Ectodermal cell (in vitro differentiated cells): Measurements from ENCODE around the gene OCRL.

Experiments
- H3K27ac ChIP-seq: 2 replicates; pipeline ENCODE4 v1.7.0; 2013; ENCODE audit warnings: mild to moderate bottlenecking, low read depth, low read length; ENCODE audit not compliant: insufficient read depth, poor library complexity, severe bottlenecking
- H3K27me3 ChIP-seq: 2 replicates; pipeline ENCODE4 v1.7.0; 2013; ENCODE audit warnings: mild to moderate bottlenecking, low read length; ENCODE audit not compliant: insufficient read depth, control insufficient read depth, poor library complexity, severe bottlenecking
- H3K36me3 ChIP-seq: one replicate; pipeline ENCODE4 v1.7.0; 2013; ENCODE audit warnings: low read length; ENCODE audit not compliant: control insufficient read depth, insufficient read depth
- H3K4me1 ChIP-seq: one replicate; pipeline ENCODE4 v1.7.0; 2013; ENCODE audit warnings: low read length; ENCODE audit not compliant: control insufficient read depth, insufficient read depth
- H3K4me3 ChIP-seq: 2 replicates; pipeline ENCODE4 v1.7.0; 2013; ENCODE audit warnings: low read depth, low read length, control low read depth; ENCODE audit not compliant: insufficient read depth
- H3K9me3 ChIP-seq: 2 replicates; pipeline ENCODE4 v1.7.0; 2013; ENCODE audit warnings: mild to moderate bottlenecking, low read length, moderate library complexity; ENCODE audit not compliant: control insufficient read depth
- WGBS, 2 experiments: methylation state at CpG; one replicate each; pipeline ENCODE4 v1.1.7; 2013; ENCODE audit warnings: missing lambda C conversion rate in 2 of 2; 5-methylcytosine and 5-hydroxymethylcytosine counted together

The OCRL gene

GRCh38 chrX:129577877-129578276 is 37.8 kb downstream of the OCRL start:
- Histone ChIP-seq H3K9me3 (no peaks in the 10 kb centered on the region), H3K4me3 (no peak overlapping the region), H3K36me3 (peaks cover 19% of the 10 kb centered on the region), H3K4me1 (no peaks in the 10 kb centered on the region), H3K27me3 (no peaks in the 10 kb centered on the region), H3K27ac (no peak overlapping the region)
- 100% methylated on average over 1 of the region's 1 CpG; no CpG with 5 or more reads in 1 of the 2 experiments for WGBS, 2 experiments

DNA sequence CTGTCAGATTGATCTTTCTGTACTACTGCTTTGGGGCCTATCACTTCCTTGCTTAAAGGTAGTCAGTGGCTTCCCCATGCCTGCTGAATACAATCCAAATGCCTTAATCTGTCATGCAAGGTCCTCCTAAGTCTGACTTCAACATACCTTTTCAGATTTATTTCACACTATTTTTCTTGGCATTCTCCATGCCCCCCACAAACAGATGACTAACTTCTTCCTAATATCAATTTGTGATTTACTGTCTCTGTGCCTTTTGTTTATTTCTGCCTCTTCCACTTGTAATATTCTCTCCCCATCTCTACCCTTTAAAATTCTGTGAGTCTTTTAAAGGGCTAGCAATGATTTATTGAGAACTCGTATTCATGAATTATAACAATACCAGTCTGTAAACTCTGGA is 41.8 kb downstream of the OCRL start:
- Histone ChIP-seq H3K9me3 (no peaks in the 10 kb centered on the region), H3K4me3 (no peak overlapping the region), H3K4me1 (no peaks in the 10 kb centered on the region), H3K36me3 (peaks cover 7% of the 10 kb centered on the region), H3K27ac (no peak overlapping the region), H3K27me3 (no peaks in the 10 kb centered on the region)
- 86 to 90% methylated on average over 1 of the region's 1 CpG for WGBS, 2 experiments

- Histone ChIP-seq H3K27ac (no peak overlapping the region), H3K9me3 (no peaks in the 10 kb centered on the region), H3K4me3 (no peak overlapping the region), H3K27me3 (no peaks in the 10 kb centered on the region), H3K36me3 (peaks cover 4% of the 10 kb centered on the region), H3K4me1 (no peaks in the 10 kb centered on the region)
- WGBS, 2 experiments: 96 to 100% methylated on average over 1 of the region's 1 CpG
Measured at GRCh38 chrX:129585167-129585566, 45.1 kb downstream of the OCRL start.

DNA sequence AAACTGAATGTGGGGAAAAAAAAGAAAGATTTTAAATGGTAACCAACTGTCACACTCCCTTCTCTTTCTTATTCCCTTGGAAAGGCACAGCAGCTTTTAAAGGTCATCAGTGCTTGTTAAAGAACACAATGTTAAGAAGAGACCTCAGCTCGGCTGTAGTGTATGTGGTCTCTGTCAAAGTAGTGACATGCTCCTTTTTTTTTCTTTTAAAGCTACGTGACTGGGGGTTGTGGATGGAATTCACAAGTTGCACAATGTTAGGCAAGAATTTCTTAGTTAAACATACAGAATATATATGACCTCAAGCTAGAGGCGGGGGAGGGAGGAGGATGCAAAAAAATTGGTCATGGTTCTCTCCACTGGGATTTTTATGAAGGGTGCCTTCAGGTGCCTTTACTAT is 45.6 kb downstream of the OCRL start:
- 83 to 96% methylated on average over 1 to 2 of the region's 3 CpGs for WGBS, 2 experiments
- no peak overlapping the region for H3K4me3 ChIP-seq
- H3K27ac ChIP-seq: no peak overlapping the region

GRCh38 chrX:129586446-129586845 is 46.4 kb downstream of the OCRL start:
- H3K36me3 ChIP-seq: peaks cover 5% of the 10 kb centered on the region
- H3K4me1 ChIP-seq: no peaks in the 10 kb centered on the region
- no peaks in the 10 kb centered on the region for H3K27me3 ChIP-seq
- H3K27ac ChIP-seq: no peak overlapping the region
- WGBS, 2 experiments: 96 to 97% methylated on average over 4 of the region's 4 CpGs
- H3K4me3 ChIP-seq: no peak overlapping the region
- H3K9me3 ChIP-seq: no peaks in the 10 kb centered on the region

More for the DNA sequence above, 45.6 kb downstream of the OCRL start:
- Histone ChIP-seq H3K27me3 (no peaks in the 10 kb centered on the region), H3K4me1 (no peaks in the 10 kb centered on the region), H3K36me3 (peaks cover 5% of the 10 kb centered on the region), H3K9me3 (no peaks in the 10 kb centered on the region)

DNA sequence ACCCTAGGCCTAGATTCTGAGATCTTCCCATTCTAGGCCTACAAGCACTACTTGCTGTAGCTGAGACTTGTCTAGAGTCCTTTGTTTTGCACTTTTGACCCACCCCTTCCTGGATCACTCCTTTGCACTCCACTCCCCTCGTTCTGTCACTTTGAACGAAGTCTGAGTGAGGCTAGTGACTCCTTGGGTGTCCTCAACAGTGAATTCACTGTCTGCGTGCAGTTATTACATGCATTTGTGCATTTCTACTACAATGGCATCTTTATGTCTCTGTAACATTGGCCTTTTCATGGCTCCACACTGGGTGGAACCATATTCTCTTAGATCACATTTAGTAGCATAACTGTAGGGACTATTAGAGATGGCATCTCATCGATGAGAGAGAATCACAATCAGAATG is 50.5 kb downstream of the OCRL start:
- Histone ChIP-seq H3K9me3 (no peaks in the 10 kb centered on the region), H3K27me3 (no peaks in the 10 kb centered on the region), H3K36me3 (peaks cover 5% of the 10 kb centered on the region), H3K27ac (no peak overlapping the region), H3K4me3 (no peak overlapping the region), H3K4me1 (no peaks in the 10 kb centered on the region)
- 94 to 95% methylated on average over 4 of the region's 4 CpGs for WGBS, 2 experiments

- Histone ChIP-seq H3K36me3 (peaks cover 5% of the 10 kb centered on the region), H3K9me3 (no peaks in the 10 kb centered on the region), H3K27me3 (no peaks in the 10 kb centered on the region), H3K27ac (no peak overlapping the region), H3K4me1 (no peaks in the 10 kb centered on the region), H3K4me3 (no peak overlapping the region)
Measured at GRCh38 chrX:129593137-129593536, 53.1 kb downstream of the OCRL start.

GRCh38 chrX:129594781-129595180 is 54.7 kb downstream of the OCRL start:
- H3K4me3 ChIP-seq: no peak overlapping the region
- no peaks in the 10 kb centered on the region for H3K27me3 ChIP-seq
- no peaks in the 10 kb centered on the region for H3K9me3 ChIP-seq
- H3K4me1 ChIP-seq: no peaks in the 10 kb centered on the region
- H3K27ac ChIP-seq: no peak overlapping the region
- WGBS, 2 experiments: 94 to 100% methylated on average over 1 of the region's 1 CpG
- H3K36me3 ChIP-seq: peaks cover 5% of the 10 kb centered on the region

- Histone ChIP-seq H3K36me3 (no peaks in the 10 kb centered on the region), H3K4me3 (no peak overlapping the region), H3K9me3 (no peaks in the 10 kb centered on the region), H3K4me1 (no peaks in the 10 kb centered on the region), H3K27me3 (no peaks in the 10 kb centered on the region), H3K27ac (no peak overlapping the region)
- WGBS, 2 experiments: 76 to 81% methylated on average over 5 of the region's 5 CpGs
Measured at GRCh38 chrX:129596077-129596476, 56.0 kb downstream of the OCRL start.

DNA sequence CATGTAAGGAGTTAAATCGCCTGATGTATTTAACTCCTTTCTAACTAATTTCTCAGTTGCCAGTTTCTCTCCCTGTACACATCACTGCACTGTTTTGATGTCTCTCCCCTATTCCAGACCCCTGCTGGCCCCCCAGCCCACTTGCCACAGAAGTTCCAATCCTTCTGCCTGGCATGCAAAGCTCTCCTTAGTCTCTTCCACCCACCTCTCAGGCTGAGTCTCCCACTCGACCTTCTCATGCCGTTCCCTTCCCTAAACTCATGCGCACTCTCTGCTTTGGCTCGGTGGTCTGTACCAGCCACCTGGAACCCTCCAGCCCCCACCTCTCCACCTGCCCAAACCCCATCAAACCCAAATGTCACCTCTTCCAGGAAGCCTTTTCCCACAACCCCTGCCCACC is 57.8 kb downstream of the OCRL start:
- Histone ChIP-seq H3K9me3 (no peaks in the 10 kb centered on the region), H3K4me3 (no peak overlapping the region), H3K4me1 (peaks cover 9% of the 10 kb centered on the region), H3K27me3 (no peaks in the 10 kb centered on the region), H3K36me3 (no peaks in the 10 kb centered on the region), H3K27ac (no peak overlapping the region)
- WGBS, 2 experiments: 79 to 80% methylated on average over 5 of the region's 5 CpGs

DNA sequence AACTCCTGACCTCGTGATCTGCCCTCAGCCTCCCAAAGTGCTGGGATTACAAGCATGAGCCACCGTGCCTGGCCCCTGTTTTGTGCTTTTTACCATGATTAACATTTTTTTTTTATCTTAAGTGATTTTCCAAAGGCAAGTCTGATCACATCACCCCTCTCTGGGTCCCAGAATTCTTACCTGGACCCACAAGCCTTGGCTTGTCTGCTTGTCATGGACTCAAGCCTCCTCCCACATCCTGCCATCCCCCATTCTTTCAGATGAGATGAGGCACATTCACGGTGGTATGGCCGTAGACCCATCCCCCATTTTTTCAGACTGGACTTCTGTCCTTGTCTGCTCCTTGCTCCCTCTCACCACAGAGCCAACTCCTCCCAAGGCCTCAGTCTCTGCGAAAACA is 59.4 kb downstream of the OCRL start:
- Histone ChIP-seq H3K27me3 (no peaks in the 10 kb centered on the region), H3K9me3 (no peaks in the 10 kb centered on the region), H3K4me3 (no peak overlapping the region), H3K36me3 (no peaks in the 10 kb centered on the region), H3K4me1 (peaks cover 9% of the 10 kb centered on the region), H3K27ac (no peak overlapping the region)
- WGBS, 2 experiments: 80 to 90% methylated on average over 5 of the region's 5 CpGs
